ENCODE results near the gene KIF16B. TPM values are rescaled to one million over a fixed set of nuclear protein-coding genes. Genes with fewer than 3 reads are reported as not detected.

Gene KIF16B
- total and polyA plus RNA-seq, 2 experiments from 2014 or later = 6.5 to 11.1 TPM

- H3K9me2 ChIP-seq (ENCODE audit: insufficient read depth) = peaks cover 9% of the 10 kb centered on the region; the same call in 1 of the 2 replicates
- no peak for ATAC-seq
- TF ChIP-seq CTCF (conservative IDR thresholded peaks at IDR 0.05; ENCODE audit: low read depth in 2 of 2) = no peak
- no peak for TF ChIP-seq POLR2AphosphoS5 (IDR thresholded peaks at IDR 0.05; ENCODE audit: low read depth)
- TF ChIP-seq CREB1 (CRISPR knock-in tag; IDR thresholded peaks at IDR 0.05; ENCODE audit: low read depth) = no peak
- TF ChIP-seq ZNF462 (CRISPR knock-in tag; IDR thresholded peaks at IDR 0.05) = no peak
- no peak for TF ChIP-seq JUNB (IDR thresholded peaks at IDR 0.05; ENCODE audit: unreplicated experiment)
- no peak for TF ChIP-seq REST (IDR thresholded peaks at IDR 0.05; ENCODE audit: unreplicated experiment)
- no peak for TF ChIP-seq EZH2phosphoT487 (IDR thresholded peaks at IDR 0.05; ENCODE audit: unreplicated experiment)
- TF ChIP-seq EZH2 (IDR thresholded peaks at IDR 0.05; ENCODE audit: low read depth, unreplicated experiment) = no peak
- TF ChIP-seq ZNF331 (CRISPR knock-in tag; IDR thresholded peaks at IDR 0.05; ENCODE audit: low read depth) = no peak
- no peak overlapping the region for H3K4me3 ChIP-seq
- no peak for DNase-seq (ENCODE audit: low spot score)
- H3F3A ChIP-seq (replicated peaks; ENCODE audit: low read depth) = no peaks in the 10 kb centered on the region
- no peak overlapping the region for H3K27ac ChIP-seq (ENCODE audit: low read depth)
- peaks cover 4% of the 10 kb centered on the region for H3K27me3 Mint-ChIP-seq (ENCODE audit: insufficient read depth, low read depth, poor library complexity)
- H3K4me1 ChIP-seq (ENCODE audit: insufficient read depth) = no peaks in the 10 kb centered on the region
- H3K9me3 Mint-ChIP-seq = no peaks in the 10 kb centered on the region
- H3K4me3 Mint-ChIP-seq = no peak overlapping the region
- no peak overlapping the region for H2AFZ ChIP-seq
- no peaks in the 10 kb centered on the region for H3K27me3 ChIP-seq (ENCODE audit: insufficient read depth)
- no peaks in the 10 kb centered on the region for H3K4me1 Mint-ChIP-seq
- no peaks in the 10 kb centered on the region for H4K20me1 ChIP-seq (replicated peaks; ENCODE audit: insufficient read depth)
- H3K27ac Mint-ChIP-seq = no peak overlapping the region
- peaks cover 5% of the 10 kb centered on the region; the same call in 1 of the 3 replicates for H3K36me3 Mint-ChIP-seq (ENCODE audit: low read depth)
- no peak overlapping the region for H3K4me2 ChIP-seq
- no peaks in the 10 kb centered on the region for H3K79me2 ChIP-seq (replicated peaks; ENCODE audit: insufficient read depth)
- no peaks in the 10 kb centered on the region for H3K36me3 ChIP-seq (ENCODE audit: insufficient read depth)
These were observed 185.6 kb downstream of the KIF16B start for GRCh38 chr20:16387666-16388065.

All from GM23338 (cell line).